GM23338 (cell line): ENCODE results near the gene ZBTB46. TPM values are rescaled to one million over a fixed set of nuclear protein-coding genes. Genes with fewer than 3 reads are reported as not detected.

Source experiments
- ATAC-seq: fragments of 200-7000 bp; cut with Tn5 transposase; 3 replicates; pipeline ENCODE4 v1.9.1; 2020
- DNase-seq: peaks from one replicate; pipeline ENCODE4 v3.0.0-alpha.2; 2015; ENCODE audit warnings: low spot score
- H2AFZ ChIP-seq: fragments of 200-600 bp; sonication (generic); 2 replicates; pipeline ENCODE4 v1.8.0; 2016; ENCODE audit warnings: antibody characterized with exemption, mild to moderate bottlenecking, moderate library complexity
- H3F3A ChIP-seq: fragments of 200-600 bp; sonication (generic); replicated peaks from 2 replicates; pipeline ENCODE4 v1.8.0; 2017; ENCODE audit warnings: antibody characterized with exemption, mixed run types, low read depth
- H3K27ac ChIP-seq: fragments of 200-600 bp; sonication (generic); 2 replicates; pipeline ENCODE4 v1.6.1; 2016; ENCODE audit warnings: low read depth
- H3K27me3 ChIP-seq: fragments of 200-600 bp; sonication (generic); 2 replicates; pipeline ENCODE4 v1.8.0; 2016; ENCODE audit warnings: mild to moderate bottlenecking, mixed run types, moderate library complexity; ENCODE audit not compliant: insufficient read depth
- H3K36me3 ChIP-seq: fragments of 200-600 bp; sonication (generic); 2 replicates; pipeline ENCODE4 v1.8.0; 2016; ENCODE audit warnings: mild to moderate bottlenecking; ENCODE audit not compliant: insufficient read depth
- H3K4me1 ChIP-seq: fragments of 200-600 bp; sonication (generic); 2 replicates; pipeline ENCODE4 v1.8.0; 2016; ENCODE audit warnings: mild to moderate bottlenecking, moderate library complexity; ENCODE audit not compliant: insufficient read depth
- H3K4me2 ChIP-seq: fragments of 200-600 bp; sonication (generic); 2 replicates; pipeline ENCODE4 v1.7.1; 2017; ENCODE audit warnings: mixed run types
- H3K4me3 ChIP-seq: fragments of 200-600 bp; sonication (generic); 2 replicates; pipeline ENCODE4 v1.6.1; 2016; ENCODE audit warnings: mixed run types
- H3K79me2 ChIP-seq: fragments of 200-600 bp; sonication (generic); replicated peaks from 2 replicates; pipeline ENCODE4 v1.8.0; 2017; ENCODE audit warnings: mild to moderate bottlenecking; ENCODE audit not compliant: insufficient read depth
- H3K9me2 ChIP-seq: fragments of 200-600 bp; sonication (generic); 2 replicates; pipeline ENCODE4 v1.8.0; 2017; ENCODE audit not compliant: insufficient read depth
- H4K20me1 ChIP-seq: fragments of 200-600 bp; sonication (generic); replicated peaks from 2 replicates; pipeline ENCODE4 v1.8.0; 2017; ENCODE audit warnings: mild to moderate bottlenecking; ENCODE audit not compliant: insufficient read depth
- H3K27ac Mint-ChIP-seq: 2 replicates; pipeline ENCODE4 v1.8.0; 2020; ENCODE audit warnings: inconsistent platforms, mild to moderate bottlenecking, moderate library complexity, mixed read lengths
- H3K27me3 Mint-ChIP-seq: 3 replicates; pipeline ENCODE4 v1.8.0; 2022; ENCODE audit warnings: low read depth, mild to moderate bottlenecking, moderate library complexity, mixed read lengths, inconsistent platforms; ENCODE audit not compliant: insufficient read depth, poor library complexity
- H3K36me3 Mint-ChIP-seq: 3 replicates; pipeline ENCODE4 v1.8.0; 2021; ENCODE audit warnings: low read depth, mild to moderate bottlenecking, inconsistent platforms, moderate library complexity, mixed read lengths
- H3K4me1 Mint-ChIP-seq: 3 replicates; pipeline ENCODE4 v1.8.0; 2020; ENCODE audit warnings: mild to moderate bottlenecking, inconsistent platforms, mixed read lengths
- H3K4me3 Mint-ChIP-seq: 3 replicates; pipeline ENCODE4 v1.8.0; 2021; ENCODE audit warnings: moderate library complexity, mild to moderate bottlenecking, inconsistent platforms, mixed read lengths
- H3K9me3 Mint-ChIP-seq: 3 replicates; pipeline ENCODE4 v1.8.0; 2020; ENCODE audit warnings: moderate library complexity, mild to moderate bottlenecking, inconsistent platforms, mixed read lengths
- CREB1 ChIP-seq: fragments of 250-450 bp; sonication (Bioruptor Pico); IDR thresholded peaks from 2 replicates; pipeline ENCODE4 v1.5.0; 2020; ENCODE audit warnings: low read depth, mild to moderate bottlenecking, moderate library complexity
- EZH2 ChIP-seq: fragments of 200-600 bp; sonication (generic); IDR thresholded peaks from one replicate; pipeline ENCODE4 v1.8.0; 2017; ENCODE audit warnings: antibody characterized with exemption, mild to moderate bottlenecking, low read depth; ENCODE audit not compliant: unreplicated experiment
- EZH2phosphoT487 ChIP-seq: fragments of 200-600 bp; sonication (generic); IDR thresholded peaks from one replicate; pipeline ENCODE4 v1.8.1; 2018; ENCODE audit warnings: antibody characterized with exemption; ENCODE audit not compliant: unreplicated experiment
- JUNB ChIP-seq: IDR thresholded peaks from one replicate; pipeline ENCODE4 v1.6.1; 2016; ENCODE audit warnings: antibody characterized with exemption; ENCODE audit not compliant: unreplicated experiment
- NANOG ChIP-seq: IDR thresholded peaks from 2 replicates; pipeline ENCODE4 v1.6.1; 2016; ENCODE audit warnings: antibody characterized with exemption, borderline replicate concordance
- POLR2AphosphoS5 ChIP-seq: IDR thresholded peaks from 2 replicates; pipeline ENCODE4 v1.6.1; 2016; ENCODE audit warnings: antibody characterized with exemption, low read depth
- STAT1 ChIP-seq: IDR thresholded peaks from one replicate; pipeline ENCODE4 v1.6.1; 2016; ENCODE audit warnings: antibody characterized with exemption; ENCODE audit not compliant: unreplicated experiment
- ZNF114 ChIP-seq: fragments of 250-450 bp; sonication (Bioruptor Pico); IDR thresholded peaks from 2 replicates; pipeline ENCODE4 v1.5.0; 2020; ENCODE audit warnings: mild to moderate bottlenecking, moderate library complexity
- ZNF331 ChIP-seq: fragments of 250-450 bp; sonication (Bioruptor Pico); IDR thresholded peaks from 2 replicates; pipeline ENCODE4 v1.5.0; 2020; ENCODE audit warnings: low read depth, mild to moderate bottlenecking, moderate library complexity
- polyA plus RNA-seq: library from polyadenylated mRNA; unstranded; fragments of >200 nt; fragmentation: Nextera tagmentation; extraction: Ambion mirVana; gene quantifications from 2 replicates; pipeline ENCODE4 v1.2.1, GENCODE V29; 2016
- total RNA-seq: library from RNA; depleted of rRNA; stranded (reverse); fragments of >200 nt; shearing (Covaris generic); gene quantifications from 2 replicates; pipeline ENCODE4 v1.2.3, GENCODE V29; 2014
- TF ChIP-seq, protein P1 (sequence below): IDR thresholded peaks from 2 replicates; pipeline ENCODE4 v1.6.1; 2016; ENCODE audit warnings: antibody characterized with exemption
- TF ChIP-seq, protein P2 (sequence below), 2 experiments: fragments of 200-600 bp in 1 of 2; sonication (generic) in 1 of 2; conservative IDR thresholded peaks; 2 replicates each; pipeline versions ENCODE4 v1.5.1 to v1.6.1; 2016 to 2017; ENCODE audit warnings: antibody characterized with exemption in 2 of 2, low read depth in 2 of 2, mild to moderate bottlenecking in 2 of 2, moderate library complexity in 1 of 2
- TF ChIP-seq, protein P3 (sequence below): fragments of 250-450 bp; sonication (Bioruptor Pico); IDR thresholded peaks from 2 replicates; pipeline ENCODE4 v1.5.0; 2020; ENCODE audit warnings: mild to moderate bottlenecking, moderate library complexity
- TF ChIP-seq, protein P4 (sequence below): IDR thresholded peaks from one replicate; pipeline ENCODE4 v1.6.1; 2018; ENCODE audit warnings: antibody characterized with exemption; ENCODE audit not compliant: unreplicated experiment

Gene ZBTB46
- total and polyA plus RNA-seq, 2 experiments from 2014 or later, result 3.2 to 26.9 TPM

DNA sequence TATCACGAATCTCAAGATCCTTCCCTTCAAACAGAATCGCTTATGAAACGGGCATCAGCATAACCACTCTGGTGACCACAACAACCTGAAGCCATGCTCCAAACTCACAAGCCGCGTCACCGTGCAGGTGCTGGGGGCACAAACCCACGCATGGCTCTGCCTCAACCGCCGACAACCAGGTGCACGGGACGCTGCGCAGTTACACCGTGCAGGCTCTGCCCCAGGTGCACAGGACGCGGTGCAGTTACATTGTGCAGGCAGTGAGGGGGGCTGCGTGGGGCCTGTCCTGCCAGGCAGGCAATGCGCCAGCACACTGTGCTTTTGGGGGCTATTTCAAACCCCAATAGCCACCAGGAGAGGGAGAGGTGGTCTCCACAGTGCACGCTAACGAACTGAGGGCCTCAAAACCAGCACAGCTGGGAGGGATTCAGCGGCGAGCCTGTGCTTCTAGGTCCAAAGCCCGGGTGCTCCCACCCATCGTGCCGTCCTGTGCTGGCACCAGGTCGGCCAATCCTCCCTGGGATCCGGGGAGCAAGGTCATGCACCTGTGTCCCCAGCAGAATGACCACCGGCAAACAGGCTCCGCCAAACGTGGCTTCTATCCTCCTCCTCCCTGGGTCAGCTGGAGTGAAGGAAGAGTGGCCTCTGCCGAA lies 35.8 kb downstream of the ZBTB46 start:
- H3K9me3 Mint-ChIP-seq, result no peaks in the 10 kb centered on the region; the same call in 1 of the 3 replicates
- peaks cover 6% of the 10 kb centered on the region; the same call in 1 of the 2 replicates for H3K4me1 ChIP-seq
- H3K4me1 Mint-ChIP-seq, result peaks cover 5% of the 10 kb centered on the region; the same call in 2 of the 3 replicates
- H3K27ac Mint-ChIP-seq, result no peak overlapping the region
- ATAC-seq (no peak), DNase-seq (no peak)
- H2AFZ ChIP-seq, result no peak overlapping the region
- H3K27me3 Mint-ChIP-seq, result peaks cover 7% of the 10 kb centered on the region
- peaks cover 13% of the 10 kb centered on the region for H3K79me2 ChIP-seq
- H4K20me1 ChIP-seq, result peaks cover 5% of the 10 kb centered on the region; the same call in 1 of the 2 replicates
- TF ChIP-seq NANOG, result no peak
- TF ChIP-seq, protein P1, sequence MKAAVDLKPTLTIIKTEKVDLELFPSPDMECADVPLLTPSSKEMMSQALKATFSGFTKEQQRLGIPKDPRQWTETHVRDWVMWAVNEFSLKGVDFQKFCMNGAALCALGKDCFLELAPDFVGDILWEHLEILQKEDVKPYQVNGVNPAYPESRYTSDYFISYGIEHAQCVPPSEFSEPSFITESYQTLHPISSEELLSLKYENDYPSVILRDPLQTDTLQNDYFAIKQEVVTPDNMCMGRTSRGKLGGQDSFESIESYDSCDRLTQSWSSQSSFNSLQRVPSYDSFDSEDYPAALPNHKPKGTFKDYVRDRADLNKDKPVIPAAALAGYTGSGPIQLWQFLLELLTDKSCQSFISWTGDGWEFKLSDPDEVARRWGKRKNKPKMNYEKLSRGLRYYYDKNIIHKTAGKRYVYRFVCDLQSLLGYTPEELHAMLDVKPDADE, result no peak
- TF ChIP-seq, protein P2, sequence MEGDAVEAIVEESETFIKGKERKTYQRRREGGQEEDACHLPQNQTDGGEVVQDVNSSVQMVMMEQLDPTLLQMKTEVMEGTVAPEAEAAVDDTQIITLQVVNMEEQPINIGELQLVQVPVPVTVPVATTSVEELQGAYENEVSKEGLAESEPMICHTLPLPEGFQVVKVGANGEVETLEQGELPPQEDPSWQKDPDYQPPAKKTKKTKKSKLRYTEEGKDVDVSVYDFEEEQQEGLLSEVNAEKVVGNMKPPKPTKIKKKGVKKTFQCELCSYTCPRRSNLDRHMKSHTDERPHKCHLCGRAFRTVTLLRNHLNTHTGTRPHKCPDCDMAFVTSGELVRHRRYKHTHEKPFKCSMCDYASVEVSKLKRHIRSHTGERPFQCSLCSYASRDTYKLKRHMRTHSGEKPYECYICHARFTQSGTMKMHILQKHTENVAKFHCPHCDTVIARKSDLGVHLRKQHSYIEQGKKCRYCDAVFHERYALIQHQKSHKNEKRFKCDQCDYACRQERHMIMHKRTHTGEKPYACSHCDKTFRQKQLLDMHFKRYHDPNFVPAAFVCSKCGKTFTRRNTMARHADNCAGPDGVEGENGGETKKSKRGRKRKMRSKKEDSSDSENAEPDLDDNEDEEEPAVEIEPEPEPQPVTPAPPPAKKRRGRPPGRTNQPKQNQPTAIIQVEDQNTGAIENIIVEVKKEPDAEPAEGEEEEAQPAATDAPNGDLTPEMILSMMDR (conservative IDR thresholded peaks at IDR 0.05; ENCODE audit: low read depth in 2 of 2), result no peak
- no peak for TF ChIP-seq CREB1 (CRISPR knock-in tag)
- no peak for TF ChIP-seq JUNB
- TF ChIP-seq ZNF331, result no peak
- no peak for TF ChIP-seq ZNF114 (CRISPR knock-in tag)
- TF ChIP-seq POLR2AphosphoS5, result no peak
- no peak for TF ChIP-seq EZH2
- TF ChIP-seq, protein P3, sequence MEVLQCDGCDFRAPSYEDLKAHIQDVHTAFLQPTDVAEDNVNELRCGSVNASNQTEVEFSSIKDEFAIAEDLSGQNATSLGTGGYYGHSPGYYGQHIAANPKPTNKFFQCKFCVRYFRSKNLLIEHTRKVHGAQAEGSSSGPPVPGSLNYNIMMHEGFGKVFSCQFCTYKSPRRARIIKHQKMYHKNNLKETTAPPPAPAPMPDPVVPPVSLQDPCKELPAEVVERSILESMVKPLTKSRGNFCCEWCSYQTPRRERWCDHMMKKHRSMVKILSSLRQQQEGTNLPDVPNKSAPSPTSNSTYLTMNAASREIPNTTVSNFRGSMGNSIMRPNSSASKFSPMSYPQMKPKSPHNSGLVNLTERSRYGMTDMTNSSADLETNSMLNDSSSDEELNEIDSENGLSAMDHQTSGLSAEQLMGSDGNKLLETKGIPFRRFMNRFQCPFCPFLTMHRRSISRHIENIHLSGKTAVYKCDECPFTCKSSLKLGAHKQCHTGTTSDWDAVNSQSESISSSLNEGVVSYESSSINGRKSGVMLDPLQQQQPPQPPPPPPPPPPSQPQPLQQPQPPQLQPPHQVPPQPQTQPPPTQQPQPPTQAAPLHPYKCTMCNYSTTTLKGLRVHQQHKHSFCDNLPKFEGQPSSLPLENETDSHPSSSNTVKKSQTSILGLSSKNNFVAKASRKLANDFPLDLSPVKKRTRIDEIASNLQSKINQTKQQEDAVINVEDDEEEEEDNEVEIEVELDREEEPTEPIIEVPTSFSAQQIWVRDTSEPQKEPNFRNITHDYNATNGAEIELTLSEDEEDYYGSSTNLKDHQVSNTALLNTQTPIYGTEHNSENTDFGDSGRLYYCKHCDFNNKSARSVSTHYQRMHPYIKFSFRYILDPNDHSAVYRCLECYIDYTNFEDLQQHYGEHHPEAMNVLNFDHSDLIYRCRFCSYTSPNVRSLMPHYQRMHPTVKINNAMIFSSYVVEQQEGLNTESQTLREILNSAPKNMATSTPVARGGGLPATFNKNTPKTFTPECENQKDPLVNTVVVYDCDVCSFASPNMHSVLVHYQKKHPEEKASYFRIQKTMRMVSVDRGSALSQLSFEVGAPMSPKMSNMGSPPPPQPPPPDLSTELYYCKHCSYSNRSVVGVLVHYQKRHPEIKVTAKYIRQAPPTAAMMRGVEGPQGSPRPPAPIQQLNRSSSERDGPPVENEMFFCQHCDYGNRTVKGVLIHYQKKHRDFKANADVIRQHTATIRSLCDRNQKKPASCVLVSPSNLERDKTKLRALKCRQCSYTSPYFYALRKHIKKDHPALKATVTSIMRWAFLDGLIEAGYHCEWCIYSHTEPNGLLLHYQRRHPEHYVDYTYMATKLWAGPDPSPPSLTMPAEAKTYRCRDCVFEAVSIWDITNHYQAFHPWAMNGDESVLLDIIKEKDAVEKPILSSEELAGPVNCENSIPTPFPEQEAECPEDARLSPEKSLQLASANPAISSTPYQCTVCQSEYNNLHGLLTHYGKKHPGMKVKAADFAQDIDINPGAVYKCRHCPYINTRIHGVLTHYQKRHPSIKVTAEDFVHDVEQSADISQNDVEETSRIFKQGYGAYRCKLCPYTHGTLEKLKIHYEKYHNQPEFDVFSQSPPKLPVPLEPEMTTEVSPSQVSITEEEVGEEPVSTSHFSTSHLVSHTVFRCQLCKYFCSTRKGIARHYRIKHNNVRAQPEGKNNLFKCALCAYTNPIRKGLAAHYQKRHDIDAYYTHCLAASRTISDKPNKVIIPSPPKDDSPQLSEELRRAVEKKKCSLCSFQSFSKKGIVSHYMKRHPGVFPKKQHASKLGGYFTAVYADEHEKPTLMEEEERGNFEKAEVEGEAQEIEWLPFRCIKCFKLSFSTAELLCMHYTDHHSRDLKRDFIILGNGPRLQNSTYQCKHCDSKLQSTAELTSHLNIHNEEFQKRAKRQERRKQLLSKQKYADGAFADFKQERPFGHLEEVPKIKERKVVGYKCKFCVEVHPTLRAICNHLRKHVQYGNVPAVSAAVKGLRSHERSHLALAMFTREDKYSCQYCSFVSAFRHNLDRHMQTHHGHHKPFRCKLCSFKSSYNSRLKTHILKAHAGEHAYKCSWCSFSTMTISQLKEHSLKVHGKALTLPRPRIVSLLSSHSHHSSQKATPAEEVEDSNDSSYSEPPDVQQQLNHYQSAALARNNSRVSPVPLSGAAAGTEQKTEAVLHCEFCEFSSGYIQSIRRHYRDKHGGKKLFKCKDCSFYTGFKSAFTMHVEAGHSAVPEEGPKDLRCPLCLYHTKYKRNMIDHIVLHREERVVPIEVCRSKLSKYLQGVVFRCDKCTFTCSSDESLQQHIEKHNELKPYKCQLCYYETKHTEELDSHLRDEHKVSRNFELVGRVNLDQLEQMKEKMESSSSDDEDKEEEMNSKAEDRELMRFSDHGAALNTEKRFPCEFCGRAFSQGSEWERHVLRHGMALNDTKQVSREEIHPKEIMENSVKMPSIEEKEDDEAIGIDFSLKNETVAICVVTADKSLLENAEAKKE (CRISPR knock-in tag), result no peak
- TF ChIP-seq, protein P4, sequence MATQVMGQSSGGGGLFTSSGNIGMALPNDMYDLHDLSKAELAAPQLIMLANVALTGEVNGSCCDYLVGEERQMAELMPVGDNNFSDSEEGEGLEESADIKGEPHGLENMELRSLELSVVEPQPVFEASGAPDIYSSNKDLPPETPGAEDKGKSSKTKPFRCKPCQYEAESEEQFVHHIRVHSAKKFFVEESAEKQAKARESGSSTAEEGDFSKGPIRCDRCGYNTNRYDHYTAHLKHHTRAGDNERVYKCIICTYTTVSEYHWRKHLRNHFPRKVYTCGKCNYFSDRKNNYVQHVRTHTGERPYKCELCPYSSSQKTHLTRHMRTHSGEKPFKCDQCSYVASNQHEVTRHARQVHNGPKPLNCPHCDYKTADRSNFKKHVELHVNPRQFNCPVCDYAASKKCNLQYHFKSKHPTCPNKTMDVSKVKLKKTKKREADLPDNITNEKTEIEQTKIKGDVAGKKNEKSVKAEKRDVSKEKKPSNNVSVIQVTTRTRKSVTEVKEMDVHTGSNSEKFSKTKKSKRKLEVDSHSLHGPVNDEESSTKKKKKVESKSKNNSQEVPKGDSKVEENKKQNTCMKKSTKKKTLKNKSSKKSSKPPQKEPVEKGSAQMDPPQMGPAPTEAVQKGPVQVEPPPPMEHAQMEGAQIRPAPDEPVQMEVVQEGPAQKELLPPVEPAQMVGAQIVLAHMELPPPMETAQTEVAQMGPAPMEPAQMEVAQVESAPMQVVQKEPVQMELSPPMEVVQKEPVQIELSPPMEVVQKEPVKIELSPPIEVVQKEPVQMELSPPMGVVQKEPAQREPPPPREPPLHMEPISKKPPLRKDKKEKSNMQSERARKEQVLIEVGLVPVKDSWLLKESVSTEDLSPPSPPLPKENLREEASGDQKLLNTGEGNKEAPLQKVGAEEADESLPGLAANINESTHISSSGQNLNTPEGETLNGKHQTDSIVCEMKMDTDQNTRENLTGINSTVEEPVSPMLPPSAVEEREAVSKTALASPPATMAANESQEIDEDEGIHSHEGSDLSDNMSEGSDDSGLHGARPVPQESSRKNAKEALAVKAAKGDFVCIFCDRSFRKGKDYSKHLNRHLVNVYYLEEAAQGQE, result no peak
- TF ChIP-seq STAT1, result no peak
- TF ChIP-seq EZH2phosphoT487, result no peak
- no peaks in the 10 kb centered on the region for H3K27me3 ChIP-seq
- H3K4me3 Mint-ChIP-seq, result no peak overlapping the region
- H3K36me3 Mint-ChIP-seq, result peaks cover 12% of the 10 kb centered on the region; the same call in 2 of the 3 replicates
- no peaks in the 10 kb centered on the region for H3K36me3 ChIP-seq
- no peak overlapping the region for H3K4me2 ChIP-seq
- H3F3A ChIP-seq, result 0 out of 2 replicates have a peak, but pooled peaks cover 8% of the 10 kb centered on the region
- no peaks in the 10 kb centered on the region for H3K9me2 ChIP-seq
- no peak overlapping the region for H3K27ac ChIP-seq
- H3K4me3 ChIP-seq, result no peak overlapping the region
